Measurements from ENCODE around the gene UBL3.

UBL3 gene

GRCh38 chr13:29858231-29858630 lies 7.8 kb upstream of the UBL3 start:
- H3K4me3 ChIP-seq (ENCODE audit: low read depth, low read length): no peak overlapping the region
- no peak for TF ChIP-seq CTCF (IDR thresholded peaks at IDR 0.05; ENCODE audit: borderline replicate concordance, insufficient read depth, low read depth, low read length)

- H3K4me3 ChIP-seq (ENCODE audit: low read depth, low read length): no peak overlapping the region
- TF ChIP-seq CTCF (IDR thresholded peaks at IDR 0.05; ENCODE audit: borderline replicate concordance, insufficient read depth, low read depth, low read length): no peak
These were observed 6.7 kb upstream of the UBL3 start for GRCh38 chr13:29857085-29857484.

- no peak for TF ChIP-seq CTCF (IDR thresholded peaks at IDR 0.05; ENCODE audit: borderline replicate concordance, insufficient read depth, low read depth, low read length)
- H3K4me3 ChIP-seq (ENCODE audit: low read depth, low read length): no peak overlapping the region
These were observed 6.0 kb upstream of the UBL3 start for GRCh38 chr13:29856426-29856825.

GRCh38 chr13:29855784-29856183 lies 5.4 kb upstream of the UBL3 start:
- no peak overlapping the region for H3K4me3 ChIP-seq (ENCODE audit: low read depth, low read length)
- TF ChIP-seq CTCF (IDR thresholded peaks at IDR 0.05; ENCODE audit: borderline replicate concordance, insufficient read depth, low read depth, low read length): no peak

GRCh38 chr13:29855009-29855408 lies 4.6 kb upstream of the UBL3 start:
- no peak for TF ChIP-seq CTCF (IDR thresholded peaks at IDR 0.05; ENCODE audit: borderline replicate concordance, insufficient read depth, low read depth, low read length)
- no peak overlapping the region for H3K4me3 ChIP-seq (ENCODE audit: low read depth, low read length)

GRCh38 chr13:29853131-29853530 lies 2.7 kb upstream of the UBL3 start:
- no peak for TF ChIP-seq CTCF (IDR thresholded peaks at IDR 0.05; ENCODE audit: borderline replicate concordance, insufficient read depth, low read depth, low read length)
- no peak overlapping the region for H3K4me3 ChIP-seq (ENCODE audit: low read depth, low read length)

GRCh38 chr13:29852472-29853054 lies 2.1 kb upstream of the UBL3 start:
- no peak for TF ChIP-seq CTCF (IDR thresholded peaks at IDR 0.05; ENCODE audit: borderline replicate concordance, insufficient read depth, low read depth, low read length)
- H3K4me3 ChIP-seq (ENCODE audit: low read depth, low read length): no peak overlapping the region
